Smooth muscle cell (in vitro differentiated cells): ENCODE measurements around the gene TMEM53. TPM values are rescaled to one million over a fixed set of nuclear protein-coding genes. Genes with fewer than 3 reads are reported as not detected.

ENCODE experiments used
- DNase-seq: peaks from one replicate; lab custom pipeline; 2025; ENCODE audit not compliant: unreplicated experiment; lab: John Stamatoyannopoulos, UW
- H2AFZ ChIP-seq: fragments of 200-600 bp; sonication (generic); 2 replicates; pipeline ENCODE4 v1.6.0; 2016; ENCODE audit warnings: antibody characterized with exemption, low read depth, mild to moderate bottlenecking
- H3F3A ChIP-seq: fragments of 200-600 bp; sonication (generic); 2 replicates; pipeline ENCODE4 v1.6.0; 2017; ENCODE audit warnings: antibody characterized with exemption, low read depth
- H3K27ac ChIP-seq: fragments of 200-600 bp; sonication (generic); 2 replicates; pipeline ENCODE4 v1.5.1; 2016; ENCODE audit warnings: low read depth, mild to moderate bottlenecking
- H3K27me3 ChIP-seq: fragments of 200-600 bp; sonication (generic); 2 replicates; pipeline ENCODE4 v1.6.1; 2016; ENCODE audit warnings: low read depth, mild to moderate bottlenecking
- H3K36me3 ChIP-seq: fragments of 200-600 bp; sonication (generic); 2 replicates; pipeline ENCODE4 v1.5.1; 2016; ENCODE audit warnings: low read depth
- H3K4me1 ChIP-seq: fragments of 200-600 bp; sonication (generic); 2 replicates; pipeline ENCODE4 v1.5.1; 2016; ENCODE audit warnings: low read depth
- H3K4me2 ChIP-seq: fragments of 200-600 bp; sonication (generic); 2 replicates; pipeline ENCODE4 v1.6.0; 2016; ENCODE audit warnings: mild to moderate bottlenecking
- H3K4me3 ChIP-seq: fragments of 200-600 bp; sonication (generic); 2 replicates; pipeline ENCODE4 v1.5.1; 2016; ENCODE audit warnings: mild to moderate bottlenecking
- H3K79me2 ChIP-seq: fragments of 200-600 bp; sonication (generic); 2 replicates; pipeline ENCODE4 v1.6.0; 2016; ENCODE audit warnings: low read depth, mild to moderate bottlenecking
- H3K9ac ChIP-seq: fragments of 200-600 bp; sonication (generic); 2 replicates; pipeline ENCODE4 v1.6.0; 2016; ENCODE audit warnings: low read depth
- H3K9me3 ChIP-seq: fragments of 200-600 bp; sonication (generic); replicated peaks from 2 replicates; pipeline ENCODE4 v1.5.1; 2016; ENCODE audit warnings: low read depth
- H4K20me1 ChIP-seq: fragments of 200-600 bp; sonication (generic); 2 replicates; pipeline ENCODE4 v1.6.0; 2016; ENCODE audit warnings: low read depth
- CTCF ChIP-seq: fragments of 200-600 bp; sonication (generic); IDR thresholded peaks from 2 replicates; pipeline ENCODE4 v1.5.1; 2017; ENCODE audit warnings: borderline replicate concordance, mild to moderate bottlenecking, antibody characterized with exemption; ENCODE audit not compliant: insufficient read depth, poor library complexity, severe bottlenecking
- WGBS: methylation state at CpG from one replicate; pipeline ENCODE4 v1.1.7; 2016; ENCODE audit warnings: low lambda C conversion rate; 5-methylcytosine and 5-hydroxymethylcytosine counted together
- polyA plus RNA-seq: library from polyadenylated mRNA; unstranded; fragments of >200 nt; fragmentation: Nextera tagmentation; extraction: Ambion mirVana; gene quantifications from 2 replicates; pipeline ENCODE4 v1.2.1, GENCODE V29; 2016
- total RNA-seq: library from RNA; depleted of rRNA; stranded (reverse); fragments of >200 nt; gene quantifications from 2 replicates; pipeline ENCODE4 v1.2.3, GENCODE V29; 2014

Gene TMEM53
- total and polyA plus RNA-seq, 2 experiments from 2014 or later = 8.1 to 15.5 TPM

GRCh38 chr1:44647896-44648295, 26.4 kb downstream of the TMEM53 start:
- H3K9me3 ChIP-seq = no peaks in the 10 kb centered on the region
- no peak overlapping the region for H3K4me3 ChIP-seq
- no peak overlapping the region for H3K4me2 ChIP-seq
- no peak for DNase-seq
- peaks cover 4% of the 10 kb centered on the region for H3K4me1 ChIP-seq
- no peaks in the 10 kb centered on the region for H3K27me3 ChIP-seq
- H3K36me3 ChIP-seq = no peaks in the 10 kb centered on the region
- no peak overlapping the region for H2AFZ ChIP-seq
- peaks cover 12% of the 10 kb centered on the region for H4K20me1 ChIP-seq
- H3K27ac ChIP-seq = no peak overlapping the region
- 92% methylated on average over 2 of the region's 2 CpGs for whole genome bisulfite sequencing
- TF ChIP-seq CTCF = no peak
- no peaks in the 10 kb centered on the region for H3F3A ChIP-seq
- no peak overlapping the region for H3K9ac ChIP-seq
- no peaks in the 10 kb centered on the region for H3K79me2 ChIP-seq

DNA sequence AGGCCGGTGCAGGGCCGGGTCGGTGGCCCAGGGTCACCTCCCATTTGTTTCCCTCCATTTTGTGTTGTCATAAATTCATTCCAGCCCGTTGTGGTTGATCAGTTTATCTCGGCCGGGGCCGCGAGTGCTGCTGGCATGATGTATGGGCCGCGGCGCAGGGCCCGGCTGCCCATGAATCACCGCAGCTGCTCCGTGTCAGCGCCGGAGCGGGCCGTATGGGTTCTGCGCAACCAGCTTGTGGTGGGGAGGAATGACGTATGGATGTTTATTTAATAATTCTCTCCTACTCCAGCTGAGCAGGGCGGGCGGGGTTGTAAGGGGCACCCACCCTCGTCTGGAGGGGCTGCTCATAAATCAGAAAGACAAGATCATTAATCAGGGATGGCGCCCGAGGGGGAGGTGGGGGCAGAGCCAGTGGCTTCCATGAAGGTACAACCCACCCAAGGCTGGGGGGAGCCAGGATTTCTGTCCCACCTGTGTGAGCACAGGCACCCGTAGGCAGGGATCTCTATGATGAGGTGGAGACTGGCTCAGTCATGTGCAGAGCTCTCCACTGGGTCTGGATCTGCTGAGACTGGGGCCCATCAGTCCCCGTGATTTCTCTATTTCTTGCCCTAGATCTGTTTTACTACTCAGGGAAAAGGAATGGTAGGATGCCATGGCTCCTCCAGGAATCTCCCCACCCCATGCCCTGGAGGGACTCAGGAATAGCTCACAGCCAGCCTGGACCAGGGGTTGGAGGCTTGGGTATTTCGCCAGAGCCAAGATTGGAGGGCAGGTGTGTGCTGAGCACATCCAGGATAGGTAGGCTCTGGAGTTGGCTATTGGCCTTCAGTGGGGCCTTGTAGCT, 27.8 kb downstream of the TMEM53 start:
- Histone ChIP-seq H3K27ac (no peak overlapping the region), H3K9me3 (no peaks in the 10 kb centered on the region), H4K20me1 (peaks cover 18% of the 10 kb centered on the region), H3K36me3 (no peaks in the 10 kb centered on the region), H3K4me2 (no peak overlapping the region), H3F3A (no peaks in the 10 kb centered on the region), H3K79me2 (no peaks in the 10 kb centered on the region), H2AFZ (no peak overlapping the region), H3K4me1 (peaks cover 4% of the 10 kb centered on the region), H3K4me3 (no peak overlapping the region), H3K27me3 (no peaks in the 10 kb centered on the region), H3K9ac (no peak overlapping the region)
- no peak for DNase-seq
- TF ChIP-seq CTCF = no peak
- 97% methylated on average over 25 of the region's 28 CpGs for WGBS

- Histone ChIP-seq H3F3A (no peaks in the 10 kb centered on the region), H3K27ac (no peak overlapping the region), H3K79me2 (no peaks in the 10 kb centered on the region), H3K9me3 (no peaks in the 10 kb centered on the region), H3K4me3 (no peak overlapping the region), H3K4me2 (no peak overlapping the region), H4K20me1 (peaks cover 18% of the 10 kb centered on the region), H3K36me3 (peaks cover 3% of the 10 kb centered on the region), H3K9ac (no peak overlapping the region), H2AFZ (no peak overlapping the region), H3K27me3 (no peaks in the 10 kb centered on the region), H3K4me1 (peaks cover 4% of the 10 kb centered on the region)
- no peak for TF ChIP-seq CTCF
- WGBS = 92% methylated on average over 18 of the region's 18 CpGs
- DNase-seq = no peak
Measured at GRCh38 chr1:44645476-44646244, 28.6 kb downstream of the TMEM53 start.
